Forelimb muscle (tissue), 1 donor: ENCODE data around the gene IFT122. TPM values are rescaled to one million over a fixed set of nuclear protein-coding genes. Genes with fewer than 3 reads are reported as not detected.

Experiments used
- polyA plus RNA-seq: library from polyadenylated mRNA; unstranded; fragments of 120-200 nt; gene quantifications from one replicate; pipeline ENCODE4 v1.2.1, GENCODE V29; 2013; ENCODE audit not compliant: insufficient read length

The IFT122 gene
- polyA plus RNA-seq, 1 donor, result 33.2 TPM

Other genes starting within 250 kb of the IFT122 start
- 106 TPM for gene COPG1, start 190.6 kb upstream of the IFT122 start, polyA plus RNA-seq
- 21.8 TPM for gene HMCES, start 161.4 kb upstream of the IFT122 start, polyA plus RNA-seq
- gene EFCAB12, start 11.6 kb upstream of the IFT122 start, polyA plus RNA-seq, result 0.13 TPM
- 26.5 TPM for gene MBD4, start 276 bp upstream of the IFT122 start, polyA plus RNA-seq
- 0.09 TPM for gene RHO, start 88.4 kb downstream of the IFT122 start, polyA plus RNA-seq
- not detected for gene H1-8, start 103.0 kb downstream of the IFT122 start, polyA plus RNA-seq
- gene PLXND1, start 166.5 kb downstream of the IFT122 start, polyA plus RNA-seq, result 110 TPM